HT1080 (cell line): ENCODE measurements around the gene TNIP1. TPM values are rescaled to one million over a fixed set of nuclear protein-coding genes. Genes with fewer than 3 reads are reported as not detected.

Experiments used
- DNase-seq: peaks from one replicate; pipeline ENCODE4 v3.0.0-alpha.2; 2015; ENCODE audit warnings: low read depth
- total RNA-seq: library from RNA; depleted of rRNA; stranded (reverse); fragments of >200 nt; shearing (Covaris generic); gene quantifications from 2 replicates; pipeline ENCODE4 v1.2.3, GENCODE V29; 2014

Gene TNIP1
- total RNA-seq, 1 experiment from 2014 or later: 83.0 TPM

- peak; percentile 78 for DNase-seq
Observed at GRCh38 chr5:151023651-151024050, 57.2 kb downstream of the TNIP1 start.

GRCh38 chr5:151023047-151023615, 57.7 kb downstream of the TNIP1 start:
- no peak for DNase-seq

- peak; percentile 45 for DNase-seq
Observed at GRCh38 chr5:151022511-151023018, 58.3 kb downstream of the TNIP1 start.

GRCh38 chr5:151021746-151022145, 59.1 kb downstream of the TNIP1 start:
- no peak for DNase-seq

GRCh38 chr5:151020304-151021110, 60.3 kb downstream of the TNIP1 start, which contains the start of gene GPX3:
Gene GPX3, plus strand, starts transcription at chr5:151020591. Its CDS starts 64 bp downstream, at chr5:151020655.
- DNase-seq: no peak

- DNase-seq: no peak
Observed at GRCh38 chr5:151019331-151019730, 61.5 kb downstream of the TNIP1 start.

GRCh38 chr5:151018846-151019245, 62.0 kb downstream of the TNIP1 start:
- DNase-seq: no peak

- DNase-seq: no peak
Observed at GRCh38 chr5:151017897-151018296, 62.9 kb downstream of the TNIP1 start.

- no peak for DNase-seq
Observed at GRCh38 chr5:151016700-151017099, 64.1 kb downstream of the TNIP1 start.

GRCh38 chr5:151015974-151016587, 64.8 kb downstream of the TNIP1 start:
- no peak for DNase-seq

- no peak for DNase-seq
Observed at GRCh38 chr5:151014680-151015343, 66.0 kb downstream of the TNIP1 start.

GRCh38 chr5:151012862-151013261, 68.0 kb downstream of the TNIP1 start:
- DNase-seq: no peak

GRCh38 chr5:151008906-151009305, 71.9 kb downstream of the TNIP1 start:
- DNase-seq: no peak

- DNase-seq: no peak
Observed at GRCh38 chr5:151008210-151008491, 72.7 kb downstream of the TNIP1 start.

- no peak for DNase-seq
Observed at GRCh38 chr5:151007430-151008209, 73.2 kb downstream of the TNIP1 start.

GRCh38 chr5:151006704-151007334, 74.0 kb downstream of the TNIP1 start:
- no peak for DNase-seq

- DNase-seq: no peak
Observed at GRCh38 chr5:151005950-151006576, 74.8 kb downstream of the TNIP1 start.

GRCh38 chr5:151005187-151005949, 75.5 kb downstream of the TNIP1 start:
- DNase-seq: no peak

GRCh38 chr5:151004499-151004898, 76.3 kb downstream of the TNIP1 start:
- DNase-seq: no peak
